Activated CD8-positive, alpha-beta memory T cell treated with anti-CD3 and anti-CD28 coated beads for 36 hours (primary cell): ENCODE results near the gene EED. TPM values are rescaled to one million over a fixed set of nuclear protein-coding genes. Genes with fewer than 3 reads are reported as not detected.

Experiments
- CTCF ChIA-PET: fragments of 350-600 bp; sonication (Branson Sonifier 250); formaldehyde crosslinking; loops from one replicate; lab custom pipeline; 2021; ENCODE audit warnings: antibody characterized with exemption; lab: Charles Lee
- POLR2A ChIA-PET: fragments of 350-600 bp; sonication (Branson Sonifier 250); formaldehyde crosslinking; loops from one replicate; lab custom pipeline; 2021; ENCODE audit warnings: antibody characterized with exemption; lab: Charles Lee
- total RNA-seq, 2 experiments: library from RNA; stranded (reverse); gene quantifications; one replicate each; pipeline ENCODE4 v1.2.3, GENCODE V29; 2021

EED gene
- total RNA-seq, 2 experiments from 2014 or later, result 173 TPM

GRCh38 chr11:86237267-86237804 is 7.2 kb upstream of the EED start:
- POLR2A ChIA-PET, result no interaction called here
- CTCF ChIA-PET, result interaction anchor here (0.7 to 1.8 kb wide), 3 partner anchors 8 to 26 kb away, joined by 3 to 4 read pairs (median 3); no protein-coding TSS in a partner anchor

- ChIA-PET CTCF (no interaction called here), POLR2A (no interaction called here)
Observed at GRCh38 chr11:86240164-86240563, 4.4 kb upstream of the EED start.

- POLR2A ChIA-PET, result no interaction called here
Observed at GRCh38 chr11:86241956-86242535, 2.5 kb upstream of the EED start.

GRCh38 chr11:86243396-86243795 is 1.2 kb upstream of the EED start:
- ChIA-PET POLR2A (no interaction called here), CTCF (no interaction called here)

More at GRCh38 chr11:86241956-86242535, 2.5 kb upstream of the EED start:
- CTCF ChIA-PET, result no interaction called here

- CTCF ChIA-PET, result interaction anchor here (1.4 kb wide), 1 partner anchor 23 kb away, joined by 3 read pairs; no protein-coding TSS in a partner anchor
- POLR2A ChIA-PET, result interaction anchor here (1.4 to 1.6 kb wide), 2 partner anchors 14 to 177 kb away, joined by 6 to 7 read pairs; no protein-coding TSS in a partner anchor
Observed at GRCh38 chr11:86244063-86244521, 461 bp upstream of the EED start.

DNA sequence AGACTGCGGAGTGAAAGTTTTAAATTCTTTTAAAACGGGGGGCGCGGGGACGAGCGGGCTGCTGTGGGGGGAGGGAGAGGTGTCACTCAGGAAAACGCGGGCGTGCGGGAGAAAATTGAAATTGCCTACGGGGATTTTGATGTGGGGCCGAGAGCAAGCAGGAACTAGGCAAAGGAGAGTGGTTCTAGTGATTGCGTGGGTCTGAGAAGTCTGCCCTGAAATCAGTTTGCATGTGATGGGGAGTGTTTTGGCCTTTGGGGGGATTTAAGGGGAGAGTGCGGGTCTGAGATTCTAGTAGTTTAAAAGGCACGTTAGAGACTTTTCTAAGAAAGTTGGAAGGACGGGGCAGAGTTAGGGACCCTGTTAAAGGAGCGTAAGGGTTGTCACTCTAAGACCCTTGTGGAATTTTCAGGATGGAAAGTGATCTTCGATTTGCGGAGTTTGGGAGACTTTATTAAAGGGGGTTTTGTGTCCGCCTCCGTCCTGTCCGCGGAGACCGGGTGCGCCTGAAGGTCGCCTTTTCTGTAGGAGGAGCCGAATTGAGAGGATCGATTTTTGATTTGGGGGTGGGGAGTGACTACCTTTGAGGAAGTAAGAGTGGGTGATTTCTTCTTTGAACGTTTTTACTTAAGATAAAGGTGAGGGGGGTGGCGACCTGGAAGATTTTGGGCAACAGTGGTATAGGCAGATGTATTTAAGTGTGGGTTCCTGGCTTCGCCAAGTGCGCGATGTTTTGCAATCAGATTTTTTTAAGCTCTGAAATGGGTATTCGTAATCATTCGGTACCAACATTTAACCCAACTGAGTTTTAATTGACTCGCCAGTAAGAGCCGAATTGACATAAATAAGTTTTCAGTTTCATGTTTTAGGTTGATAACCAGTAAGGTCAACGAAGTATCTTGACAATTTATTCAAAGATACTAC is 1.1 kb downstream of the EED start:
- CTCF ChIA-PET, result interaction anchor here (0.7 to 1.4 kb wide), 4 partner anchors 24 to 204 kb away, joined by 3 to 4 read pairs (median 3); no protein-coding TSS in a partner anchor
- POLR2A ChIA-PET, result interaction anchor here (0.6 to 1.6 kb wide), 8 partner anchors 10 to 347 kb away, joined by 3 to 7 read pairs (median 3); no protein-coding TSS in a partner anchor

DNA sequence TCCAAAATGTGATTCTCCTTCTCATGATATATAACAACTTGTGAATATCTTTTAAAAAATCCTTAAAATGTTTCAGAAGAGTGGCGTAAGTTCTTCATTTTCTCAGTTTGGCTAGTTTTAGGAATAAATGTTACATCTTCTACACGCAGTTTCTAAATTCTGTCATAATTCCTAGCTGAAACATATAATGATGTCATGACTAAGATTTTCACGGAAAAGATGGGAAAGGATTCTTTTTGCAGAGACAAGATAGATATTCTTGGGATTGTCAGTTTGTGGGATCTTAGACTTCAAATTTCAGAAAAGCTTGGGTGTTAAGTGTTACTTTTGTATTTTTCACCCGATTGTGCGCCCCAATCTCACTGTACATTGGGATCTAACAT is 1.7 kb downstream of the EED start:
- ChIA-PET CTCF (interaction anchor here (0.7 to 1.4 kb wide), 4 partner anchors 14 to 205 kb away, joined by 3 to 4 read pairs (median 4); no protein-coding TSS in a partner anchor), POLR2A (no interaction called here)

DNA sequence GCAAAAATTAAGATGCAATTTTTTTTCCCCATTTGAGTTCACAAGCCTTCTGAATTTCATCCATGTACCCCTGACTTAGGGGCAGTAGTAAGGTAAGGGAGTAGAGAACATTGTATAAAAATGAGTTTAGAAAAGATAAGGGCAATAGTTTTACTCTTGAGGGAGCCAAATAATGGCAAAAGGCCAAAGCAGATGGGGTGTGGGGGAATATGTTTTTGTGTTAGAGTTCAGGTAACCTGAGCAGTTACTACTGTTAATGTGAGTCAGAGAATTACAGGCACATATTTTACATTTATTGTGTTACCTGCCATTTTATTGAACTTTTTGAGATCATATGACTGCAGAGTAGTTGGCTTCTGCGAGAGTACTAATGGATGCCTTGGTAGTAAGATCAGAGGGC is 3.1 kb downstream of the EED start:
- CTCF ChIA-PET, result interaction anchor here (1.2 kb wide), 1 partner anchor 13 kb away, joined by 4 read pairs; no protein-coding TSS in a partner anchor
- POLR2A ChIA-PET, result no interaction called here

GRCh38 chr11:86248609-86249008 is 4.1 kb downstream of the EED start:
- ChIA-PET CTCF (no interaction called here), POLR2A (interaction anchor here (1.0 to 1.1 kb wide), 2 partner anchors 38 to 179 kb away, joined by 4 read pairs; partner anchors contain the start of gene PICALM)

- ChIA-PET CTCF (interaction anchor here (0.7 kb wide), 2 partner anchors 22 to 116 kb away, joined by 3 read pairs; no protein-coding TSS in a partner anchor), POLR2A (interaction anchor here (0.7 to 1.1 kb wide), 4 partner anchors 10 to 550 kb away, joined by 4 to 7 read pairs (median 4); partner anchors contain the start of gene PICALM)
Observed at GRCh38 chr11:86249307-86250098, 5.0 kb downstream of the EED start.

- ChIA-PET CTCF (no interaction called here), POLR2A (interaction anchor here (0.8 to 0.9 kb wide), 2 partner anchors 182 to 184 kb away, joined by 3 read pairs; no protein-coding TSS in a partner anchor)
Observed at GRCh38 chr11:86251345-86251744, 6.8 kb downstream of the EED start.

DNA sequence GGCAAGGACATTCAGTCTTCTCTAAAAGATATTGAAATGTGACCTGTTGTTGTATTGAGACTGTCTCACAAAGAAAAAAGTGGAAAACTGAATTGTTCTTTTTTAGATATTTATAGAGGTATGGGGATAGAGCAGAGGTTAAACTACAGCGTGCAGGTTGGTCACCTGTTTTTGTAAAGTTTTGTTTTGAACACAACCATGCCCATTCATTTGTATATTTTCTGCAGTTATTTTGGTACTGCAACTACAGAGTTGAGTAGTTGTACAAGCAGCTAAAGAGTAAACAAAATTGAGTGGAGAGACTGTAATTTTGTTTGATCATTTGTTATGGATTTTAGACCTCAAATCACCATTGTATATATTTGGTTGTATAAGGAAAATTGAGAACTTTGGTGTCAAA is 11.3 kb downstream of the EED start:
- CTCF ChIA-PET, result no interaction called here
- POLR2A ChIA-PET, result interaction anchor here (1.0 kb wide), 1 partner anchor 11 kb away, joined by 3 read pairs; the partner anchor contains the start of gene EED

DNA sequence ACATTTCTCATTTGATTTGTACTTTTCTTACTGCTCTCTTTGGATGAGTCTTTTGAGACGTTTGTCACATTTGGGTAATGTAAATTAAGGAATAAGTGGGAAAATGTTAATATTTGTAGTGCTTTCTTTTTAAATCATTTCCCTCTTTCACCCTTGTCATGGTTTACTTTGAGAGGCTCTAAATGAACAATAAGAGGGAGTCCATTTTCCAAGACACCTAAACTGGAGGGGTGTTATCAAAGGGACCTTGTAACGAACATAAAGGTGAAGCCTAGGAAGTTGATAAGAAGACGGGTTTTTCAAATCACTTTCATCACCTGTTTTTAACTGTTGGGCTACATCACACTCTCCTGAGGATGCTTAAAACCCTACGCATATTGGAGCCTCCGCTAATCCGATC is 12.1 kb downstream of the EED start:
- CTCF ChIA-PET, result no interaction called here
- POLR2A ChIA-PET, result interaction anchor here (1.0 kb wide), 1 partner anchor 12 kb away, joined by 3 read pairs; the partner anchor contains the start of gene EED

- POLR2A ChIA-PET, result no interaction called here
Observed at GRCh38 chr11:86257446-86257845, 12.9 kb downstream of the EED start.

GRCh38 chr11:86259730-86260129 is 15.2 kb downstream of the EED start:
- ChIA-PET POLR2A (interaction anchor here (0.7 kb wide), 1 partner anchor 632 kb away, joined by 4 read pairs; the partner anchor contains the start of gene TMEM126B), CTCF (interaction anchor here (1.7 kb wide), 1 partner anchor 13 kb away, joined by 4 read pairs; no protein-coding TSS in a partner anchor)

More at GRCh38 chr11:86257446-86257845, 12.9 kb downstream of the EED start:
- CTCF ChIA-PET, result interaction anchor here (0.7 kb wide), 1 partner anchor 36 kb away, joined by 4 read pairs; no protein-coding TSS in a partner anchor

- CTCF ChIA-PET, result interaction anchor here (0.6 kb wide), 1 partner anchor 40 kb away, joined by 3 read pairs; no protein-coding TSS in a partner anchor
- POLR2A ChIA-PET, result no interaction called here
Observed at GRCh38 chr11:86261328-86261727, 16.8 kb downstream of the EED start.

DNA sequence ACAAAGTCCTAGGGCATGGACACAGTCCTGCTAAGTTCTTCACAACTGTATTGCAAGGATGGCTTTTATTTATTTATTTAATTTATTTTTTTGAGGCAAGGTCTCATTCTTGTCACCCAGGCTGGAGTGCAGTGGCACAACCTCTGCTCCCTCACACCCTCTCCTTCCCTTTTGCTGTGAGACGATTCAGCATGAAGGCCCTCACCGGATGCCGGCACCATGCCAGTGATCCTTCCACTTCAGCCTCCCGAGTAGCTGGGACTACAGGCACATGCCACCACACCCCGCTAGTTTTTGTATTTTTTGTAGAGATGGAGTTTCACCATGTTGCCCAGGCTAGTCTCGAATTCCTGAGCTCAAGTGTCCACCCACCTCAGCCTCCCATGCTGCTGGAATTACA is 17.8 kb downstream of the EED start:
- CTCF ChIA-PET, result interaction anchor here (0.7 kb wide), 1 partner anchor 23 kb away, joined by 3 read pairs; no protein-coding TSS in a partner anchor
- POLR2A ChIA-PET, result interaction anchor here (0.7 kb wide), 1 partner anchor 9 kb away, joined by 3 read pairs; no protein-coding TSS in a partner anchor

- CTCF ChIA-PET, result no interaction called here
Observed at GRCh38 chr11:86264649-86265048, 20.1 kb downstream of the EED start.

More at GRCh38 chr11:86264649-86265048, 20.1 kb downstream of the EED start:
- POLR2A ChIA-PET, result no interaction called here
